ENCODE data around the gene KIAA0232. TPM values are rescaled to one million over a fixed set of nuclear protein-coding genes. Genes with fewer than 3 reads are reported as not detected.

Gene KIAA0232
- total RNA-seq, 4 donors from 2014 or later: 39.4 to 66.6 (median 47.1) TPM

DNA sequence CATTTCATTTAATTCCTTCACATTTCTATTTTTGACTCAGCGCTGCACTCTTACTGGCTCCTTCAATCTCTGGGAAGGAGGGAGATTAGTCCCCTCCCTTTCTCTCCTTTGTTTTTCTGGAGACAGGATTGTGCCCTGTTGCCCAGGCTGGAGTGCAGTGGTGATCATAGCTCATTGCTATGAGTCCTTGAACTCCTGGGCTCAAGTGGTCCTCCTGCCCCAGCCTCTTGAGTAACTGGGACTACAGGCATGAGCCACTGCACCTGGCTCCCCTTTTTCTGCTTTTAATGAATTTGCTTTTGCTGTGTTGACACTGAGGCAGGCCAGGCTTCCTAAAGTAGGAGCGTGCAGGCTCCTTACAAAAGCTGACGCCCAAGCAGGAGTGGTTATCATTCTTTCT is 137.6 kb downstream of the KIAA0232 start:
- Histone ChIP-seq H3K9me3 (no peaks in the 10 kb centered on the region), H3K36me3 (peaks cover 0 to 21% of the 10 kb centered on the region in 2 donors), H3K27me3 (no peaks in the 10 kb centered on the region), H3K27ac (peak overlapping the region in 3 of 4 donors; percentile 36 to 77 (median 43)), H3K4me3 (no peak overlapping the region), H3K4me1 (peaks cover 6 to 60% (median 16%) of the 10 kb centered on the region in 3 donors)
- no peak for TF ChIP-seq POLR2AphosphoS5 (IDR thresholded peaks at IDR 0.05)
- TF ChIP-seq CTCF (IDR thresholded peaks at IDR 0.05): no peak
- TF ChIP-seq EP300 (IDR thresholded peaks at IDR 0.05): no peak
- TF ChIP-seq POLR2A (IDR thresholded peaks at IDR 0.05): no peak
- WGBS, 2 donors (ENCODE audit: low coverage in 1 of 2): 32 to 52% methylated on average over 3 of the region's 3 CpGs
- ATAC-seq: no peak

DNA sequence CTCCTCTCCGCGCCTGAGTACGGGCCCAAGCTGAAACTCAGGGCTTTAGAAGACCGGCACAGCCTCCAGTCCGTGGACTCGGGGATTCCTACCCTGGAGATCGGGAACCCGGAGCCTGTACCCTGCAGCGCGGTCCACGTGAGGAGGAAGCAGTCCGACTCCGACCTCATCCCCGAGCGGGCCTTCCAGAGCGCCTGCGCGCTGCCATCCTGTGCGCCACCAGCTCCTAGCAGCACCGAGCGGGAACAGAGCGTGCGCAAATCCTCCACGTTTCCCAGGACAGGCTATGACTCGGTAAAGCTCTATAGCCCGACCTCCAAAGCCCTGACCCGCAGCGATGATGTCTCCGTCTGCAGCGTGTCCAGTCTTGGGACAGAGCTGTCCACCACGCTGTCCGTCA is 141.0 kb downstream of the KIAA0232 start:
- H3K36me3 ChIP-seq: peaks cover 0 to 32% of the 10 kb centered on the region in 2 donors
- peaks cover 0 to 46% (median 0%) of the 10 kb centered on the region in 3 donors for H3K4me1 ChIP-seq
- no peak overlapping the region for H3K27ac ChIP-seq
- 100% methylated on average over 2 of the region's 32 CpGs for WGBS, 2 donors (ENCODE audit: low coverage in 1 of 2)
- no peak overlapping the region for H3K4me3 ChIP-seq
- no peak for ATAC-seq
- H3K9me3 ChIP-seq: no peaks in the 10 kb centered on the region
- H3K27me3 ChIP-seq: no peaks in the 10 kb centered on the region
- TF ChIP-seq POLR2AphosphoS5 (IDR thresholded peaks at IDR 0.05) (no peak), EP300 (IDR thresholded peaks at IDR 0.05) (no peak), POLR2A (IDR thresholded peaks at IDR 0.05) (no peak), CTCF (IDR thresholded peaks at IDR 0.05) (no peak)

- no peak for ATAC-seq
- Histone ChIP-seq H3K4me3 (no peak overlapping the region), H3K27ac (peak overlapping the region in 3 of 4 donors; percentile 11 to 49 (median 14)), H3K4me1 (peaks cover 0 to 46% (median 0%) of the 10 kb centered on the region in 3 donors), H3K9me3 (no peaks in the 10 kb centered on the region), H3K27me3 (no peaks in the 10 kb centered on the region), H3K36me3 (peaks cover 0 to 32% of the 10 kb centered on the region in 2 donors)
- TF ChIP-seq POLR2A (IDR thresholded peaks at IDR 0.05): no peak
- no peak for TF ChIP-seq EP300 (IDR thresholded peaks at IDR 0.05)
- no peak for TF ChIP-seq CTCF (IDR thresholded peaks at IDR 0.05)
- no peak for TF ChIP-seq POLR2AphosphoS5 (IDR thresholded peaks at IDR 0.05)
- 70% methylated on average over 4 of the region's 12 CpGs; no CpG with 5 or more reads in 1 of the 2 donors for WGBS, 2 donors (ENCODE audit: low coverage in 1 of 2)
Observed at GRCh38 chr4:6924361-6924779, 141.8 kb downstream of the KIAA0232 start.

DNA sequence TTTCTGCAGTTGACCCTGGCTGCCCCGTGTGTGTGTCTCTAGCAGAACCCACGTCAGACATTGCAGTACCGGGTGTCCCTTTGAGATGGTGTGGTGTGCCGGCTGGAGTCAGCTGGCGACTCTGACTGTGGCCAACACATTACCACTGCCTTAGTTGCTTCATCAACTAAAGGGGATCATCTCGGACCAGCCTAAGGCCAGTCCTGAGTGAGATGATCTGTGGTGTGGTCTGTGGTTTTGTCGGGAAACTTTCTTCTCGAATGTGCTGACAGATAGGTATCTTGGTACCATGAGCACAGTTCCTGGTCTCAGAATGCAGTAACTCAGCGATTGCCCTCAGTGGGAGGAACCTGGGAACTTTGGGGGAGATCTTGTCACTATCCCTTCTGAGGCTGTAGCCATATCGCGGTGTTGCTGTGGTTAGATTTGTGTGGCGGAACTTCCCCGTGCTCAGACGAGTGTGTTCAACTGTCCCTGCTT is 142.9 kb downstream of the KIAA0232 start:
- Histone ChIP-seq H3K27me3 (no peaks in the 10 kb centered on the region), H3K9me3 (no peaks in the 10 kb centered on the region), H3K27ac (peak overlapping the region in 3 of 4 donors; percentile 24 to 54 (median 37)), H3K4me3 (no peak overlapping the region), H3K36me3 (peaks cover 0 to 32% of the 10 kb centered on the region in 2 donors), H3K4me1 (peaks cover 0 to 43% (median 0%) of the 10 kb centered on the region in 3 donors)
- WGBS, 2 donors (ENCODE audit: low coverage in 1 of 2): 50 to 68% methylated on average over 6 of the region's 14 CpGs
- ATAC-seq: peak; percentile 74
- TF ChIP-seq EP300 (IDR thresholded peaks at IDR 0.05) (no peak), POLR2AphosphoS5 (IDR thresholded peaks at IDR 0.05) (peak; percentile 9), POLR2A (IDR thresholded peaks at IDR 0.05) (no peak)

GRCh38 chr4:6926081-6926480 is 143.6 kb downstream of the KIAA0232 start:
- TF ChIP-seq POLR2AphosphoS5 (IDR thresholded peaks at IDR 0.05) (no peak), EP300 (IDR thresholded peaks at IDR 0.05) (no peak), CTCF (IDR thresholded peaks at IDR 0.05) (no peak), POLR2A (IDR thresholded peaks at IDR 0.05) (no peak)
- Histone ChIP-seq H3K9me3 (no peaks in the 10 kb centered on the region), H3K36me3 (peaks cover 0 to 32% of the 10 kb centered on the region in 2 donors), H3K27ac (peak overlapping the region in 3 of 4 donors; percentile 24 to 54 (median 37)), H3K4me3 (no peak overlapping the region), H3K27me3 (no peaks in the 10 kb centered on the region), H3K4me1 (peaks cover 0 to 38% (median 0%) of the 10 kb centered on the region in 3 donors)
- ATAC-seq: no peak
- WGBS, 2 donors (ENCODE audit: low coverage in 1 of 2): 90 to 93% methylated on average over 9 to 12 of the region's 19 CpGs

All from gastroesophageal sphincter (tissue), 4 donors.